Measurements from ENCODE around the gene C3.
"Not testable (repeated sequence)": the region's sequence is repeated elsewhere in the genome, so short reads cannot be mapped to it uniquely, and the experiment has no call there.

Gene C3

DNA sequence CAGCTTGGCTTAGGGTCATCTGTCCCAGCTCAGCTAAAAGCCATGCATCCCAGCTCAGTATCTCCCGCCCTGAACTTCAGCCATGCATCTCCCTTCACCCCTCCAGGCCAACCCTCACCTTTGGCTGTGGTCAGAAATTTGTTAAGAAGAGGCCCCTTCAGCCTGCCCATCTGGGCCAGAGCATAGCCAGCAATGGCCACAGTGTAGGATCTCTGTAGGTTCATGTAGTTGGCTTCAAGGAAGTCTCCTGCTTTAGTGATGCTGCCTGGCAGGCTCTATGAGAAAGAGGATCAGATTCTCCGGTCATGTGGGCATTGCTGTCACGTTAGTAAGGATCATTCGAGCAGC lies 33.8 kb downstream of the C3 start:
- DNase-seq: no peak

DNA sequence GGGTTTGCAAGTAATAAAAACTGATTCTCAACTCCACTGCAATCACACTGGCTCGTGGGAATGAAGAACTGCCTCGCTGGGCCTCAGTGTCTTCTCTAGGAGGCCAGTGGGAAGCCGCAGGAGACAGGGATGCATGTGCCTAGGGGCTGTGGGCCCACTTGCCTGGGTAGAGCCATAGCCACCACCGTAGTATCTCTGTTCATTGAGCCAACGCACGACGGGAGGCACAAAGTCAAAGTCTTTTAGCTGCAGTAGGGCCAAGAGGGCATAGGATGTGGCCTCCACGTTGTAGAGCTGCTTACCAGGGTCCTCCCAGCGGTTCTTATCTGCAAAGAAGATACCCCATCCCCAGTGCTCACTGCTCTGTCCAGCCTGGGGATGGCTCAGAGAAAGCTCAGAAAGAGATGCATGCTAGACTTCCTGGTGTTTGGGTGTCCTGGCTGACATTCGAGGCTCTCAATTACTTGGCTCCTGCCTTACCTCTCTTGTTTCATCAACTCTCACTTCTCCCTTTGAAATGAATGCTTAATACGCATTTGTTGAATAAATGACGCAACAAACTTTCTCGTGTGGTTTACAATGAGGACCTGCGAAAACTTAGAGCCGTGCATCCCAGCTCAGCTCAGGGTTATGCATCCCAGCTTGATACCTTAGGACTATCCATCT lies 34.4 kb downstream of the C3 start:
- DNase-seq: no peak

DNA sequence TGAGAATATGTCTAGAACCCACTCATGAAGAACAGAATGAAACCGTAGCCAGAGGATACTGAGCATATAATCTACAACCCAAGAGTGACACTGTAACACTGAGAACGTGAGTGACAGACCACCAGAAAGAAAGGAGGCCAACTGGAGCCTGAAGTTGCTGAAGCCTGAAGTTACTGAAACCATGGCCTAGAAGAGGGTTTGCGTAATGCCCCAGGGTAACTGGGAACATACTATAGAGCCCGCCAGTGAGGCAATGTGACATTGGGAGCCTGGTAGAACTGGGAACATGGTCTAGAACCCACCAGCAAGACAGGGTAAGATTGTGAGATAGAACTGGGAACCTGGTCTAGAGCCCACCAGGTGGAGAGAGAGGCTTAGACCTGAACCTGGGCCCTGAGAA lies 35.0 kb downstream of the C3 start:
- no peak for DNase-seq

- no peak for DNase-seq
Observed at GRCh38 chr19:6683971-6684370, 36.5 kb downstream of the C3 start.

DNA sequence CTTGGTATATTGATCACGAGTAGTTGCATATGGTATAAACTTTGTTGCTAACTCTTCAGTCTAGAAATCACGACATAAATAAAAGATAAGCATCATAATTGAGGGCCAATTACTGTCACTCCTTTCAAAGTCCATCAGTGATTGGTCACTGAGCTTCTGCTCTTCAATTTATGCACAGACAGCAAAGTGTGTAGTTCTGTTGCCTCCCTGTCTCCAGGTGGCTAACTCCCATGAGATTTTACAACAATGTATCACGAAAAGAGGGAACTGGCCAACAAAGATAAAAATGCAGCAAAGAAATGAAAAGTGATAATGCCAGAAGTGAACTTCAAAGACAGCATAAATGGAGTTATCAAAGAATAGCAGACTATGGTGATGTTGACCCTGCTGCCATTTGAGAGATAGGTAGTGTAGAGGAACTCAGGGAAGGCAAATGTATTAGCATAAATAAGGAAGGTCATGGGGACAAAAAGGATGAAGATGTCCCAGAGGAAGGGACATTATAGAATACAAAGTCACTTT lies 37.8 kb downstream of the C3 start:
- DNase-seq: no peak

DNA sequence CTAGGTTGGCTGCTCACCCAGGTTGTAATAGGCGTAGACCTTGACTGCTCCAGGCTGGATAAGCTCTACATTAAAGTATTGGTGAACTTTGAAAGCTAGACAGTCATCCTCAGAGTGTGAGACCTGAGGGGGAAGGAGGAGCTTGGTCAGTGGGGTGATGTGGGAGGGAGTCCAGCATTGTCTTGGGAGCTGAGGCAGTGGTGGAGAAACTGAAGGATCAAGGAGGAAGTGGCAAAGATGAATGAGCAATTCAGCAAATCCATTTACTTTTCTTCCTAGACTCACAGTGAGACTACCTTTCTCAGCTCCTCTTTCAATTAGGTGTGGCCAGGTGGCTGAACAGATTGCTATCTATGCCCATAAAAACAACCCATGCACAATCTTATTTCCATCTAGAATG lies 40.3 kb downstream of the C3 start:
- DNase-seq: no peak

DNA sequence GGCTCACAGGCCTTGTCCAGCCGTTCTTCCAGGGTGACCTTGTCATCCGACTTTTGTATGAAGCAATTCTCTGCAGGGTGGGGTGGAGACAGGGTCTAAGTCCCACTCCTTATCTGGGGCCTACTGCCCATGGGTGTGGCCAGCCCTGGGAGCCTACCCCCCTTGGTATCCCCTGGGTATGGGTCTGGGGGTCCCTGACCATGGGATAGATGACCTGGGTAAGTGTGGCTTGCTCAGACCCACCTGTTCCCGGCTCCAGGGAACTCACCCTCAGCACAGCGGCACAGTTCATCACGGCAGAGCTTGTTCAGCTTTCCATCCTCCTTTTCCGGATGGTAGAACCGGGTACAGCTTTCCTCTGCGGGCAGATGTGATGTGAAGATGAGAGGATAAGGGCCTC lies 41.3 kb downstream of the C3 start:
- DNase-seq: no peak

DNA sequence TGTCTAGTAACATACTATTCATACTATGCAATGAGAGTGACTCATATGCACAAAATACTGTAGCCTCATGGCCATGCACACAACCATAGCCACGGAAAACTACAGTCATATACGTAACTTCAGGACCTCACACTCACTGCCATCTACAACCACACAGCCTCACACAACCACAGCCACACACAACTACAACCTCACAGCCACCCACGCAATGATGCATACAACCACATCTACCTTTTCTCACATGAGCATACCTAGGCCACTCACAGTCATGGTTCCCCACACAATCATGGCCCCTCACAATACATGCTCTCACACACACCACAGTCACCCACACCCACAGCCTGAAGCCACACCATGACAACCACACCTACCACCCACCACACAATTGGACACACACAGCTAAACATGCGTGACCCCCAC lies 41.8 kb downstream of the C3 start:
- DNase-seq: no peak

GRCh38 chr19:6677883-6678689 lies 42.4 kb downstream of the C3 start:
- DNase-seq: peak; percentile 29

DNA sequence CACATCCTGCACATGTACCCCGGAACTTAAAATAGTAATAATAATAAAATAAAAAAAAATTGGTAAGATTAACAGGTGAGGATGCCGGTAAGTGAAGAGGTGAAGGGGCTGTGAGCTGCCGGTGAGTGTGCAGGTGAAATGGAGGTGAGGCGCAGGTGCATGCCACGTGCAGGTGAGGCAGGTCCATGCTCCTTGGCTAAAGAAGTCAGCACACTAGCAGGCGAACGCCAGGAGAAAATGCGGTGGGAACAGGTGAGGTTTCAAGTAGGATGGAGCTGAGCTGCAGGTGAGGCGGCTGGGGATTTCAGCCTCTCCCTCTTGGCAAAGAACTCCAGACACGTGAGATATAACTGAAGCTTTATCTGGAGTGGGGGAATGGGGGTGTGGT lies 43.0 kb downstream of the C3 start:
- no peak for DNase-seq

GRCh38 chr19:6676288-6676687 lies 44.2 kb downstream of the C3 start:
- no peak for DNase-seq

DNA sequence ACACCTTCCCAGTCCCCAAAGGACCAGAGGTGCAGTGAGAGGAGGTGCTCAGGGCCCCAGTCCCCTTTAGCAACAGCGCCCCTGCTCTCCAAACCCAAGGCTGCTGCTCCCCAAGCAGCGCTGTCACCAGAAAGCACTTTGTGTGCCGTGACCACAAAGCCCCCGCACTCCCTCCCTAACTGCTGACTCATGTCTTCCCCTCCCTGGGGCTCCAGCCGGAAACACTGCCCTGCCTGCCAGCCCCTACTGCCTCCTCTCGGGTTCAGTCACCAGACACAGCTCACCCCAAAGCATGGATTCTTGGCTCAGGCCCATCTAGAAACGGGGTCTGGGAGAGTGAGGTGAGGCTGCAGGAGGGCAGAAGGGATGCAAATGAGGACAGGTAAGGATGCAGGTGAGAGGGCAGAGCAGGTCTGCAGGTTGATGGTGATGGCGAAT lies 45.6 kb downstream of the C3 start:
- peak; percentile 85 for DNase-seq

- DNase-seq: not testable (repeated sequence)
Observed at GRCh38 chr19:6674408-6674807, 46.0 kb downstream of the C3 start.

DNA sequence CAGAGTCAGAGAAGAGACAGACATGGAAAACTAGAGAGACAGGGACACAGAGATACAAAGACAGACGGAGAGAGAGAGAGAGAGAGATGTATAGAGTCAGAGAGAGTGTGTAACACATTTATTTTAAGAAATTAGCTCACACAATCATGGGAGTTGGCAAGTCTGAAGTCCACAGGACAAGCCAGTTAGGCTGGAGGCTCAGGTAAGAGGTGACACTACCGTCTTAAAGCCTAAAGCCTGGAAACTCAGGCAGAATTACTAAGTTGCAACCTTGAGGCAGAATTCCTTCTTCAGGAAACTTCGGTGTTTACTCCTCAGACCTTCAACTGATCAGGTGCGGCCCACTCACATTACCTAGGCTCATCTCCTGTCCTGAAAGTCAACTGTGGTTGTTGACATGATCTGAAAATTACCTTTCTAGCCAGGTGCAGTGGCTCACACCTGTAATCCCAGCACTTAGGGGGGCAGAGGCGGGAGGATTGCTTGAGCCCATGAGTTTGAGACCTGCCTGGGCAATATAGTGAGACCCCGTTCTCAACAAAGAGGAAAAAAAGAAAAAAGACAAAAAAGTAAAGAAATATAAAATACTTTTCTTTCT lies 47.7 kb downstream of the C3 start:
- DNase-seq: no peak

DNA sequence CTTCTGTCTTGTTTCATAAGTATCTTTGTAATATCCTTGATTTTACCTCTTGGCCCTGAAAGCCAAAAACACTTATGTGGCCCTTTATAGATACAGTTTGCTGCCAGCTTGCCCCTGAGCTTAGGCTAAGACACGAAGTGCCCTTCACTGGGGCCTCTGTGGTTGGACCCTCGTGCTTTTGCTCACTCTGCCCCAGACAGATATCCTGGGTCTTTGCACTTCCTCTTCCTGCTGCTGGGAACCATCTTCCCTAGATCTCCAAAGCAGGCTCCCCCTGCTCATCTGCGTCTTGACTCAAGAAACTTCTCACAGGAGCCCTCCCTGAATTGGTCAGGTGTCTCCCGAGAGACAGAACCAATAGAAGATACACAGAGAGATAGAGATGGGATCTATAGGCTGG lies 48.5 kb downstream of the C3 start:
- no peak for DNase-seq

DNA sequence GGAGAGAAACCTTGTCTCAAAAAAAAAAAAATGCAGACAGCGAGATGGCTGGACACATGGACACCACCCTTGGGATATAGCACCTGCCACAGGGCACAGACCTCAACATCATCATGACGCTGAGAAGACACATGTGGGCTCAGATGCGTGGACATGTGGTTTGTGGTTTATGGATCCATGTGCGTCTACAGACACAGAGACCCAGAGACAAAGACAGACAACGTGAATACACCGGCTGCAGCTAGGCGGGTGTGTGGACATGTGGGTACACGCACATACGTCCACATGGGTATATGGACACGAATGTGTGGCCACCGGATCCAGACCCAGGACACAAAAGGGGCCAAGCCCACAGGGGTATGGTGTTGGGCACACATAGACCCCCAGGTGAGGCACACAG lies 51.8 kb downstream of the C3 start:
- DNase-seq: no peak

- DNase-seq: no peak
Observed at GRCh38 chr19:6667114-6667627, 53.3 kb downstream of the C3 start.

DNA sequence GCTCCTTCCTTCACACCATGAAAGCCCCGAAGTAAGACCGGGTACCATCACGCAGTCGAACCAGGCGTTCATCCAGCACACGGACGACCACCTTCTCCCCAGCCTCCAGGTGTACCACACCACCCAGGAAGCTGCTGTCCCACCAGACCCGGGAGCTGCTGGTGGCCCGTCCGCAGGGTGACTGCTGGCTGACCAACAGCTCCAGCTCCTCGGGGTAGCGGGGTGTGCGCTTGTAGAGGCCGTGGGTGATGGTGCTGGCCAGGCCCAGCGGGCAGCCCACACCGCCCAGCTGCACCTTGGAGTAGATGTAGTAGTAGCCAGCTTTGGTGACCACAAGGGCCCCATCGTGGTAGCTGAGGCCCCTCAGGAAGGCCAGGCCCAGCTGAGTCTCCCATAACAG lies 55.5 kb downstream of the C3 start:
- no peak for DNase-seq

- no peak for DNase-seq
Observed at GRCh38 chr19:6663236-6664201, 56.9 kb downstream of the C3 start.

DNA sequence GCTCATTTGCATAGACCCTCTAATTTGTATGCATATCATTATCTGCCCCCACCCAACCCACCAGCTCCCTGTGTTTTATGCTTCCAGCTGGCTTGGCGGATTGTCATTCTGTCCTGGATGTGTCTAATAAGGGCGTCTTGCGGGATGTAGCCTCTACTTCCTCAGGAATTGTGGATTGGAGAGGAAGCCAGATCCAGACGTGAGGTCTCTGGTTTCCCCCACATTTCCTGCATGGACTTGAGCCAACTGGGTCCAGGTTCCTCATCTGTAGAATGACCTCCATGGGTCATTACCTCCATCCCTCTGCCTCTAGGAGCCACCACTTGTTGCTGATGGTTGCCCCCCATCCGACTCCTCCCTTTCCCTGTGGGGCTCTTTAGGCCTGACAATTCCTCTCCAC lies 57.7 kb downstream of the C3 start:
- DNase-seq: no peak

GRCh38 chr19:6661509-6662244 lies 58.8 kb downstream of the C3 start:
- DNase-seq: not testable (repeated sequence)

DNA sequence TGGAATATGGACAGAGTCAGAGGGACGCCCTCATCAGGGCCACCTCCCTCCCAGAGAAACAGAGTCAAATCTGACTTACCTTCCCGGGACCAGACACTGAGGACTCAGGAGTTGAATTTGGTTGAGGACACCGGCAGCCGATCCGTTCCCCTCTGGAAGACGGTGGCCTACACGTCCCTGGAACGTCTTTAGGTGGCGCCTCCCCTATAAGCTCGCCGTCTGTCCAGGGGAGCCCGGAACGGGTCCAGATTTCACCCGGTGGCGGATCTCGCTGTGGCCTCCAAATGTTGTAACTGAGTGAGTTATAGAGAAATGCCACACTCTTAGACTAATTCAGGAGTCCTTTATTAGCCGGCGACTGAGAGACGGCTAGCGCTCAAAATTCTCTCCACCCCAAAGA lies 59.5 kb downstream of the C3 start:
- DNase-seq: no peak

All from activated effector memory CD4-positive, alpha-beta T cell treated with Interleukin-2 at 50 U/mL for 16 hours (primary cell).